GM18499 (cell line): ENCODE results near the gene LAMTOR1.

Experiments used
- ATAC-seq: cut with Tn5 transposase; IDR thresholded peaks from one replicate; pipeline ENCODE4 v1.9.1; 2021; ENCODE audit warnings: moderate number of reproducible peaks; ENCODE audit not compliant: insufficient read depth, unreplicated experiment

The LAMTOR1 gene

GRCh38 chr11:72083414-72083813, 19.7 kb downstream of the LAMTOR1 start:
- ATAC-seq, result no peak

- ATAC-seq, result no peak
Measured at GRCh38 chr11:72081821-72082453, 21.2 kb downstream of the LAMTOR1 start.

GRCh38 chr11:72081184-72081644, 21.9 kb downstream of the LAMTOR1 start:
- no peak for ATAC-seq

- ATAC-seq, result peak; percentile 86
Measured at GRCh38 chr11:72080326-72081183, 22.5 kb downstream of the LAMTOR1 start, which contains the start of the genes LRRC51 and NUMA1. TSS of gene LRRC51 (plus strand) at chr11:72080850. CDS start at chr11:72089084, 8,234 bp downstream. TSS of gene NUMA1 (minus strand) at chr11:72080542. CDS start at chr11:72035943, 44,599 bp downstream.

- no peak for ATAC-seq
Measured at GRCh38 chr11:72079819-72080325, 23.2 kb downstream of the LAMTOR1 start.

GRCh38 chr11:72078477-72078876, 24.6 kb downstream of the LAMTOR1 start:
- ATAC-seq, result no peak

GRCh38 chr11:72075756-72076155, 27.3 kb downstream of the LAMTOR1 start:
- no peak for ATAC-seq

GRCh38 chr11:72075109-72075508, 28.0 kb downstream of the LAMTOR1 start:
- ATAC-seq, result no peak

GRCh38 chr11:72072348-72072747, 30.7 kb downstream of the LAMTOR1 start:
- no peak for ATAC-seq

GRCh38 chr11:72070491-72070890, 32.6 kb downstream of the LAMTOR1 start:
- ATAC-seq, result no peak

GRCh38 chr11:72069787-72070251, 33.3 kb downstream of the LAMTOR1 start:
- no peak for ATAC-seq

GRCh38 chr11:72069200-72069599, 33.9 kb downstream of the LAMTOR1 start:
- no peak for ATAC-seq

GRCh38 chr11:72067676-72068075, 35.4 kb downstream of the LAMTOR1 start:
- no peak for ATAC-seq

- ATAC-seq, result no peak
Measured at GRCh38 chr11:72067266-72067665, 35.8 kb downstream of the LAMTOR1 start.

- no peak for ATAC-seq
Measured at GRCh38 chr11:72066855-72067254, 36.2 kb downstream of the LAMTOR1 start.

GRCh38 chr11:72061739-72062396, 41.2 kb downstream of the LAMTOR1 start:
- no peak for ATAC-seq

- ATAC-seq, result no peak
Measured at GRCh38 chr11:72058416-72059034, 44.6 kb downstream of the LAMTOR1 start.

- no peak for ATAC-seq
Measured at GRCh38 chr11:72048766-72049460, 54.2 kb downstream of the LAMTOR1 start.
